Liver (tissue), 9 donors: Measurements from ENCODE around the gene ADAMTS6. TPM values are rescaled to one million over a fixed set of nuclear protein-coding genes. Genes with fewer than 3 reads are reported as not detected.

Source experiments
- DNase-seq: peaks from one replicate; pipeline ENCODE4 v3.0.0-alpha.2; 2017; ENCODE audit warnings: low spot score
- H3K27ac ChIP-seq, 2 donors: one replicate each; pipeline ENCODE4 v1.7.0; 2013; ENCODE audit warnings: inconsistent platforms in 2 of 2, low read length in 2 of 2, control low read depth in 1 of 2, low read depth in 1 of 2, mild to moderate bottlenecking in 1 of 2
- H3K27me3 ChIP-seq, 4 donors: one replicate each; pipeline versions ENCODE4 v1.6.1 to v1.7.0; 2013; ENCODE audit warnings: low read length in 3 of 4, inconsistent platforms in 1 of 4, mild to moderate bottlenecking in 1 of 4, moderate library complexity in 1 of 4; ENCODE audit not compliant: control insufficient read depth in 4 of 4, insufficient read depth in 4 of 4
- H3K36me3 ChIP-seq, 4 donors: one replicate each; pipeline versions ENCODE4 v1.6.1 to v1.7.0; 2013; ENCODE audit warnings: low read length in 3 of 4, mild to moderate bottlenecking in 3 of 4, low read depth in 1 of 4, moderate library complexity in 1 of 4; ENCODE audit not compliant: control insufficient read depth in 4 of 4, insufficient read depth in 3 of 4
- H3K4me1 ChIP-seq, 4 donors: one replicate each; pipeline versions ENCODE4 v1.6.1 to v1.7.0; 2013; ENCODE audit warnings: low read length in 3 of 4, mild to moderate bottlenecking in 3 of 4, moderate library complexity in 1 of 4; ENCODE audit not compliant: control insufficient read depth in 4 of 4, insufficient read depth in 4 of 4
- H3K4me3 ChIP-seq, 3 donors: one replicate each; pipeline versions ENCODE4 v1.6.1 to v1.7.0; 2013; ENCODE audit warnings: low read length in 3 of 3, control low read depth in 1 of 3, low read depth in 1 of 3, mild to moderate bottlenecking in 1 of 3
- H3K9ac ChIP-seq, 2 donors: one replicate each; pipeline ENCODE4 v1.7.0; 2013; ENCODE audit warnings: low read length in 2 of 2, mild to moderate bottlenecking in 2 of 2, moderate library complexity in 2 of 2, control low read depth in 1 of 2, low read depth in 1 of 2
- H3K9me3 ChIP-seq, 4 donors: one replicate each; pipeline versions ENCODE4 v1.6.1 to v1.7.0; 2013; ENCODE audit warnings: low read length in 3 of 4; ENCODE audit not compliant: control insufficient read depth in 4 of 4
- EGR1 ChIP-seq, 2 donors: IDR thresholded peaks; 2 replicates each; pipeline ENCODE4 v1.6.1; 2016 to 2018; ENCODE audit warnings: antibody characterized with exemption in 2 of 2, low read depth in 2 of 2
- FOXA1 ChIP-seq: IDR thresholded peaks from 2 replicates; pipeline ENCODE4 v1.6.1; 2016; ENCODE audit warnings: antibody characterized with exemption
- FOXA2 ChIP-seq: IDR thresholded peaks from 2 replicates; pipeline ENCODE4 v1.6.1; 2016; ENCODE audit warnings: antibody characterized with exemption
- GABPA ChIP-seq, 2 donors: IDR thresholded peaks in 1 of 2; conservative IDR thresholded peaks in 1 of 2; 2 replicates each; pipeline ENCODE4 v1.6.1; 2016; ENCODE audit warnings: antibody characterized with exemption in 2 of 2, mild to moderate bottlenecking in 1 of 2, moderate library complexity in 1 of 2
- HNF4A ChIP-seq, 2 donors: conservative IDR thresholded peaks; 2 replicates each; pipeline ENCODE4 v1.6.1; 2016; ENCODE audit warnings: antibody characterized with exemption in 2 of 2, mild to moderate bottlenecking in 2 of 2
- HNF4G ChIP-seq: IDR thresholded peaks from 2 replicates; pipeline ENCODE4 v1.6.1; 2016; ENCODE audit warnings: antibody characterized with exemption
- NR2F2 ChIP-seq: IDR thresholded peaks from 2 replicates; pipeline ENCODE4 v1.6.1; 2016; ENCODE audit warnings: antibody characterized with exemption
- RAD21 ChIP-seq, 2 donors: IDR thresholded peaks; 2 replicates each; pipeline ENCODE4 v1.6.1; 2016; ENCODE audit warnings: antibody characterized with exemption in 2 of 2, mild to moderate bottlenecking in 2 of 2
- RXRA ChIP-seq, 2 donors: IDR thresholded peaks; 2 replicates each; pipeline ENCODE4 v1.6.1; 2017 to 2018; ENCODE audit warnings: antibody characterized with exemption in 2 of 2, mild to moderate bottlenecking in 1 of 2
- SP1 ChIP-seq: IDR thresholded peaks from 2 replicates; pipeline ENCODE4 v1.6.1; 2018; ENCODE audit warnings: antibody characterized with exemption, mild to moderate bottlenecking
- TAF1 ChIP-seq: conservative IDR thresholded peaks from 2 replicates; pipeline ENCODE4 v1.6.1; 2016; ENCODE audit warnings: antibody characterized with exemption, mild to moderate bottlenecking
- YY1 ChIP-seq: IDR thresholded peaks from 2 replicates; pipeline ENCODE4 v1.6.1; 2016; ENCODE audit warnings: antibody characterized with exemption, mild to moderate bottlenecking
- WGBS: extraction: QIAGEN DNeasy Blood & Tissue Kit; methylation state at CpG from one replicate; pipeline ENCODE4 v1.1.7; 2013; 5-methylcytosine and 5-hydroxymethylcytosine counted together
- polyA plus RNA-seq, 2 donors: library from polyadenylated mRNA; stranded (reverse) in 1 of 2; unstranded in 1 of 2; fragments of 200-250 nt in 1 of 2; fragments of >200 nt in 1 of 2; fragmentation: Nextera tagmentation in 1 of 2; extraction: Ambion mirVana in 1 of 2; gene quantifications; one replicate each; pipeline versions ENCODE4 v1.2.1 to v1.2.3, GENCODE V29; 2013 to 2015
- total RNA-seq, 2 donors: library from RNA; depleted of rRNA; stranded (reverse); fragments of >200 nt; gene quantifications; one replicate each; pipeline ENCODE4 v1.2.3, GENCODE V29; 2014
- TF ChIP-seq, protein P1 (sequence below): IDR thresholded peaks from 2 replicates; pipeline ENCODE4 v1.6.1; 2016; ENCODE audit warnings: antibody characterized with exemption
- TF ChIP-seq, protein P2 (sequence below): IDR thresholded peaks from 2 replicates; pipeline ENCODE4 v1.6.1; 2016; ENCODE audit warnings: antibody characterized with exemption
- TF ChIP-seq, protein P3 (sequence below): IDR thresholded peaks from 2 replicates; pipeline ENCODE4 v1.6.1; 2016; ENCODE audit warnings: antibody characterized with exemption
- TF ChIP-seq, protein P4 (sequence below): IDR thresholded peaks from 2 replicates; pipeline ENCODE4 v1.6.1; 2016; ENCODE audit warnings: antibody characterized with exemption, mild to moderate bottlenecking
- donor health status: healthy.
- donor health status: healthy.
- donor health status: healthy.
- donor health status: healthy.
- donor health status: healthy.

The ADAMTS6 gene
- total and polyA plus RNA-seq, 4 donors, result 0.06 to 2.0 (median 0.59) TPM

DNA sequence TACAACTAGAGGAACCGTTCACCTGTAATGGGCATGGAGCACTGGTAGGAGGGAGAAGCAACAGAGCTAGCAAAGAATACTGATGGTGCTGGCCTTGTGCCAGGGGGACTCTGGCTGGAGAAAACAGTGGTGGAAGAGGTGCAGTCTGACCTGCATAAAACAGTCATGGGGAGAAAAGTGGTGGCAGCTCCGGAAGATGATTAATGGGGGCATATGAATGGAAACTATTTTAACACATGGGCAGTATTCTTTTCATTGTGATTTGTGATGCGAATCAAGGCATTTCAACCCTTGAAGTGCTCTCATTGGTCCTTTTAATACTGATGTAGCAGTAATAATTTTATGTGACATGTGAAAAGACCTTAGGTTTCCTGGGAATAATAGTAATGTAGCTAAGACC is 219.6 kb downstream of the ADAMTS6 start:
- no peaks in the 10 kb centered on the region for H3K4me1 ChIP-seq
- WGBS, result 88% methylated on average over 3 of the region's 3 CpGs
- no peak overlapping the region for H3K27ac ChIP-seq
- TF ChIP-seq NR2F2 (no peak), FOXA1 (no peak), GABPA (IDR thresholded peaks at IDR 0.05 in 1 of 2, conservative IDR thresholded peaks at IDR 0.05 in 1 of 2) (no peak), SP1 (no peak), HNF4A (conservative IDR thresholded peaks at IDR 0.05) (no peak), TAF1 (no peak)
- TF ChIP-seq, protein P1, sequence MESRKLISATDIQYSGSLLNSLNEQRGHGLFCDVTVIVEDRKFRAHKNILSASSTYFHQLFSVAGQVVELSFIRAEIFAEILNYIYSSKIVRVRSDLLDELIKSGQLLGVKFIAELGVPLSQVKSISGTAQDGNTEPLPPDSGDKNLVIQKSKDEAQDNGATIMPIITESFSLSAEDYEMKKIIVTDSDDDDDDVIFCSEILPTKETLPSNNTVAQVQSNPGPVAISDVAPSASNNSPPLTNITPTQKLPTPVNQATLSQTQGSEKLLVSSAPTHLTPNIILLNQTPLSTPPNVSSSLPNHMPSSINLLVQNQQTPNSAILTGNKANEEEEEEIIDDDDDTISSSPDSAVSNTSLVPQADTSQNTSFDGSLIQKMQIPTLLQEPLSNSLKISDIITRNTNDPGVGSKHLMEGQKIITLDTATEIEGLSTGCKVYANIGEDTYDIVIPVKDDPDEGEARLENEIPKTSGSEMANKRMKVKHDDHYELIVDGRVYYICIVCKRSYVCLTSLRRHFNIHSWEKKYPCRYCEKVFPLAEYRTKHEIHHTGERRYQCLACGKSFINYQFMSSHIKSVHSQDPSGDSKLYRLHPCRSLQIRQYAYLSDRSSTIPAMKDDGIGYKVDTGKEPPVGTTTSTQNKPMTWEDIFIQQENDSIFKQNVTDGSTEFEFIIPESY, result no peak
- H3K27me3 ChIP-seq, result no peaks in the 10 kb centered on the region
- no peaks in the 10 kb centered on the region for H3K36me3 ChIP-seq
- no peak for DNase-seq
- H3K9me3 ChIP-seq, result no peaks in the 10 kb centered on the region
- no peak overlapping the region for H3K9ac ChIP-seq
- no peak overlapping the region for H3K4me3 ChIP-seq

DNA sequence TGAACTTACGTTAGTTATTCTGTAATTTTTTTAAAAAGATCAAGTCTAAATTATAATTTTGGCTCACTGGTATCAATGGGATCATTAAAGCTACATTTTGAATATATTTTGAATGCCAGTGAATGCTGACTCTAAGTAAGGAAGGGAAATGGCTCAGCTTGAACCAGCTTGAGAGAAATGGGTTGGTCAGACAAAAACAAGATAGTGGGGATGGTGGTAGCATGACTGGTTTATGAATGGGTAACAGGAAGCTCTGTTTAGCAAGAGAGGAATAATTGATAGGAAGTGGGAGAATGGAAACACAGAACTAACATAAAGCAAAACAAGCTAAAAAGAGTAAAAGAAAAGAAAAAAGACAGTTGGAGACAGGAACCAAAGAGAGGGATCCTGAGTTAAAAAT is 220.2 kb downstream of the ADAMTS6 start:
- H3K27me3 ChIP-seq, result no peaks in the 10 kb centered on the region
- no peak overlapping the region for H3K9ac ChIP-seq
- H3K27ac ChIP-seq, result no peak overlapping the region
- H3K4me1 ChIP-seq, result no peaks in the 10 kb centered on the region
- 82% methylated on average over 1 of the region's 1 CpG for WGBS
- H3K36me3 ChIP-seq, result no peaks in the 10 kb centered on the region
- no peaks in the 10 kb centered on the region for H3K9me3 ChIP-seq
- TF ChIP-seq HNF4A (conservative IDR thresholded peaks at IDR 0.05), result no peak
- no peak for TF ChIP-seq FOXA1
- TF ChIP-seq EGR1 (IDR thresholded peaks at IDR 0.05; ENCODE audit: low read depth in 2 of 2), result no peak
- no peak for TF ChIP-seq RXRA (IDR thresholded peaks at IDR 0.05)
- no peak for TF ChIP-seq HNF4G
- TF ChIP-seq, protein P2, sequence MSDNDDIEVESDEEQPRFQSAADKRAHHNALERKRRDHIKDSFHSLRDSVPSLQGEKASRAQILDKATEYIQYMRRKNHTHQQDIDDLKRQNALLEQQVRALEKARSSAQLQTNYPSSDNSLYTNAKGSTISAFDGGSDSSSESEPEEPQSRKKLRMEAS, result no peak
- no peak for TF ChIP-seq YY1
- TF ChIP-seq, protein P3, sequence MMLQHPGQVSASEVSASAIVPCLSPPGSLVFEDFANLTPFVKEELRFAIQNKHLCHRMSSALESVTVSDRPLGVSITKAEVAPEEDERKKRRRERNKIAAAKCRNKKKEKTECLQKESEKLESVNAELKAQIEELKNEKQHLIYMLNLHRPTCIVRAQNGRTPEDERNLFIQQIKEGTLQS, result no peak
- TF ChIP-seq, protein P4, sequence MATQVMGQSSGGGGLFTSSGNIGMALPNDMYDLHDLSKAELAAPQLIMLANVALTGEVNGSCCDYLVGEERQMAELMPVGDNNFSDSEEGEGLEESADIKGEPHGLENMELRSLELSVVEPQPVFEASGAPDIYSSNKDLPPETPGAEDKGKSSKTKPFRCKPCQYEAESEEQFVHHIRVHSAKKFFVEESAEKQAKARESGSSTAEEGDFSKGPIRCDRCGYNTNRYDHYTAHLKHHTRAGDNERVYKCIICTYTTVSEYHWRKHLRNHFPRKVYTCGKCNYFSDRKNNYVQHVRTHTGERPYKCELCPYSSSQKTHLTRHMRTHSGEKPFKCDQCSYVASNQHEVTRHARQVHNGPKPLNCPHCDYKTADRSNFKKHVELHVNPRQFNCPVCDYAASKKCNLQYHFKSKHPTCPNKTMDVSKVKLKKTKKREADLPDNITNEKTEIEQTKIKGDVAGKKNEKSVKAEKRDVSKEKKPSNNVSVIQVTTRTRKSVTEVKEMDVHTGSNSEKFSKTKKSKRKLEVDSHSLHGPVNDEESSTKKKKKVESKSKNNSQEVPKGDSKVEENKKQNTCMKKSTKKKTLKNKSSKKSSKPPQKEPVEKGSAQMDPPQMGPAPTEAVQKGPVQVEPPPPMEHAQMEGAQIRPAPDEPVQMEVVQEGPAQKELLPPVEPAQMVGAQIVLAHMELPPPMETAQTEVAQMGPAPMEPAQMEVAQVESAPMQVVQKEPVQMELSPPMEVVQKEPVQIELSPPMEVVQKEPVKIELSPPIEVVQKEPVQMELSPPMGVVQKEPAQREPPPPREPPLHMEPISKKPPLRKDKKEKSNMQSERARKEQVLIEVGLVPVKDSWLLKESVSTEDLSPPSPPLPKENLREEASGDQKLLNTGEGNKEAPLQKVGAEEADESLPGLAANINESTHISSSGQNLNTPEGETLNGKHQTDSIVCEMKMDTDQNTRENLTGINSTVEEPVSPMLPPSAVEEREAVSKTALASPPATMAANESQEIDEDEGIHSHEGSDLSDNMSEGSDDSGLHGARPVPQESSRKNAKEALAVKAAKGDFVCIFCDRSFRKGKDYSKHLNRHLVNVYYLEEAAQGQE, result no peak
- TF ChIP-seq TAF1, result no peak
- no peak for TF ChIP-seq NR2F2
- TF ChIP-seq, protein P1, result no peak
- no peak for TF ChIP-seq RAD21 (IDR thresholded peaks at IDR 0.05)
- TF ChIP-seq FOXA2, result no peak
- no peak for DNase-seq
- no peak overlapping the region for H3K4me3 ChIP-seq
